ELF-1 (cell line): Measurements from ENCODE around the gene SMIM10.
A peak's percentile ranks its signal among the peaks of the same experiment; 100 is the strongest.
"Not testable (repeated sequence)": the region's sequence is repeated elsewhere in the genome, so short reads cannot be mapped to it uniquely, and the experiment has no call there.

Source experiments
- DNase-seq: peaks from one replicate; pipeline ENCODE4 v3.0.0-alpha.2; 2016; ENCODE audit warnings: low read depth, low spot score

The SMIM10 gene

GRCh38 chrX:134990801-134991481 lies at the start of gene SMIM10:
Gene SMIM10, plus strand, starts transcription at chrX:134990991. Its CDS starts 105 bp downstream, at chrX:134991096.
- peak; percentile 82 for DNase-seq

DNA sequence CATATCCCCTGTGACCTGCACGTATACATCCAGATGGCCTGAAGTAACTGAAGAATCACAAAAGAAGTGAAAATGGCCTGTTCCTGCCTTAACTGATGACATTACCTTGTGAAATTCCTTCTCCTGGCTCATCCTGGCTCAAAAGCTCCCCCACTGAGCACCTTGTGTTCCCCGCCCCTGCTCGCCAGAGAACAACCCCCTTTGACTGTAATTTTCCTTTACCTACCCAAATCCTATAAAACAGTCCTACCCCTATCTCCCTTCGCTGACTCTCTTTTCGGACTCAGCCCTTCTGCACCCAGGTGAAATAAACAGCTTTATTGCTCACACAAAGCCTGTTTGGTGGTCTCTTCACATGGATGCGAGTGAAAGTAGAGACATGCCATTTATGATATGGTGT lies 44.4 kb upstream of the SMIM10 start:
- peak; percentile 61 for DNase-seq

DNA sequence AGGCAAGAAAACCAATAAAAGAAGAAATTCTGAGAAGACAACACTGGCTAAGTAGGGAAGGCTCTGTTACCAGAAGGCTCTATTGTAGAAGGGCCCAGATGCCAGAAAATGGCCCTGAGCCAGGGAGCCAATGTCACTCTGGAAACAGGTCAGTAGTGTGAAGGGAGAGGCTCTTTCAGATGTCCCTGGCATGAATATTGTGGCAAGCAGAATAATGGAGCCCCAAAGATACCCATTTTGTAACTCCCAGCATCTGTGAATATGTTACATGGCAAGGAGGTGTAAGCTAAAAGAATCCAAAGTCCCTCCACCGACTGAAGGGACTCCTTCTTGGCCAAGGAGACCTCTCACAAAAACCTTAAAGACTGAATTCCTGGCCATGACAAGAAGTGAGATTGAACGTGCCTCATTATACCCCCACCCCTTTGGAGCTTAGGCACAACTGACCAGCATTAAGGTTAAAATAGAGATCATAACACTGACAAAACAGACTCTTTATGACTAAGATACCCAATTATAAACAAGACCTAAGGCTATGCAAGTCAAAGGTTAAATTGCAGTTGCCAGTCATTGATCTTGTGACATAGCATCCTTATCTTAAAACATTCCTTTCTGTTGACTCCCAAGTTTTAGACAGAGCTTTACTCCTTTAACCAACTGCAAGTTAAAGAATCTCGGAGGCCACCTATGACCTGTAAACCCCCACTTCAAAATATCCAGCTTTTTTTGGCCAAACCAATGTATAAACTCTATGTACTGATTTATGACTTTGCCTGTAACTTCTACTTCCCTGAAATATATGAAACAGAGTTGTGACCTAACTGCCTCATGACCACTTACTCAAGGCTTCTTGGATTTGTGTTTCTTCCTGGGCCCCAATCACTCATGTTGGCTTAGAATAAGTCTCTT lies 42.2 kb upstream of the SMIM10 start:
- peak; percentile 65 for DNase-seq

- no peak for DNase-seq
These were observed 41.5 kb upstream of the SMIM10 start for GRCh38 chrX:134949271-134949670.

GRCh38 chrX:134957836-134958235 lies 33.0 kb upstream of the SMIM10 start:
- no peak for DNase-seq

- not testable (repeated sequence) for DNase-seq
These were observed 30.4 kb upstream of the SMIM10 start for GRCh38 chrX:134960366-134960765.

DNA sequence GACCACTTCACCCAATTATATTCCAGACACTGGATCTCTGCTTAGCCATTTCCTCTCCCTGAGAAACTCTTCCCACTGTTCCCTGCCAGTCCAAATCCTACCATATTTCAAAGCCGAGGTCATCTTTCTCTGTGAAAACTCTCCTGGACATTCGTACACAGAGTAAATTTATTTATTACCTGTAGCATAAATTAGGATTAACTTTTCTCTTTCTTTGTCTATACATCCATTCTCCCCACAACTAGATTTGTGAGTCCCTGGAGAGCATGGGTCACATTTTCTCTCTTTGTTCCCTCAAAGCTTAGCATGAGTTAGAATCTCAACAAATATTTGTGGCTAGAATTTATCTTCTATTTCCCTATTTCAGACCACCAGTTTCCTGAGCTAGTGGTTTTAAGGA lies 27.8 kb upstream of the SMIM10 start:
- no peak for DNase-seq

DNA sequence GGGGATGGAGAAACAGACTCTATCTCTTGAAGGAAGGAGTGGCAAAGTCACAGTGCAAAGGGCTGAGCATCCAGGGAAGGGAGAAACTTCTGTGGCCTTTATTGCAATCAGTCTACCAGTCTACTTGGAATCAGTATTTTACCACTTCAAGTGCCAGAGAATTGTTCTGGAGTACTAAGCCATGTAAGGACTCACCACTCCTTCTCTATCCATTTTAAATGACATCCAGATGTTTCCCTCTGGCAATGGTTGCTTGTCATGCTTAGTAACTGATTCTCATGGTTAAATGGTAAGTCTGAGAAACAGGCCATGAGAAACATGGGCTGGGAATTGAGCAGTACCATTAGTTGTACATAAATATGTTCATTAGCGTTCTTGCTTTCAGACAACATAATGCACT lies 21.1 kb upstream of the SMIM10 start:
- no peak for DNase-seq

DNA sequence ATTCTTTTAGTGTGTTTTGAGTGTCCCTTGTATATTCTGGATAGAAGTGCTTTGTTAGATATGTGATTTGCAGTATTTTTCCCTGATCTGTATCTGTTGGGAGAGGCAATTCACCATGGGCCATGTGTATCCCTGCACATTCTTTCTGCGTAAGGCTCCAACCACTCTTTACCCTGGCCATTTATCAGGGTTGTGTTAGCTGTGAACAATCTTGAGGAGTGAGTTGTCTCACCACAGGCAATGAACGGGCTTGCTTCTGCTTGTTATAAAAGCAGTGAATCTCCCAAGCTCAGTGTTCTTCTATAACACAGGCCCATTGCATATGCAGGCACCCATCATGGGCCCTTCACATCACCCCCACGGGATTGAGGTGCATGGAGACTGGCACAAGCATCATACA lies 18.9 kb upstream of the SMIM10 start:
- DNase-seq, result no peak

DNA sequence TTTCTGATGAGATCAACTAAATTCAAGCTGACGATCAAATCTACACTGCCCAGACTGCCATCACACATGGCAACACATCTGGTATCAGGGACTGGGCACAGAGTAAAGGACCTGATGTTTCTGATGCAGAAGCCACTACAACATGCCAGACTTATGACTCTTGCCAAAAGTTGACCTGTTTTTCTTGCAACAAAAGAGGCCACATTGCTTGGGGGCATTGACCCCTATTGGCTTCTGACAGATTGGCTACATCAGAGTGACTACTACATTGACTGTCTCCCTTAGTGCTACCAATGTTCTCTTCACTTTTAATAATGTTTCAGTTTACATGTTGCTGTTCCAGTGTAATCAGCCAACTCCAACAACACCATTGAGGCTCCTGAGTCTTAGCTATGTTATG lies 15.3 kb upstream of the SMIM10 start:
- no peak for DNase-seq

DNA sequence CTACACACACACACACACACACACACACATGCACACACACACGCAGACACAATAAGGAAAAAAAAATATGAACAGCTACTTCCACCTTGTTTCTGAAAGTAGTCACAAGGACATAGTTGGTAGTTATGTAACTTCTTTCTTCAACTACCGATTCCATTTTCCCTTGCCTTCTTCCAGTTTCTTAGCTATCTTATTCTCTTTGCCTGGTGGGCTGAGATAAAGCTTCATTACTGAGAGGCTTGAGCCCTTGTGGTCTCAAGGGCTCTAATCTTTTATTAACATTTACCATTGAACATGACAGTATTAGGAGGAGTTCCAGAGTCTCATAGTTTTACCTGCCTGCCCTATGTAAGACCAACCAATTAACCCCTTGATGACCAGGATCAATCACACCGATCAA lies 8.9 kb upstream of the SMIM10 start:
- DNase-seq, result no peak

DNA sequence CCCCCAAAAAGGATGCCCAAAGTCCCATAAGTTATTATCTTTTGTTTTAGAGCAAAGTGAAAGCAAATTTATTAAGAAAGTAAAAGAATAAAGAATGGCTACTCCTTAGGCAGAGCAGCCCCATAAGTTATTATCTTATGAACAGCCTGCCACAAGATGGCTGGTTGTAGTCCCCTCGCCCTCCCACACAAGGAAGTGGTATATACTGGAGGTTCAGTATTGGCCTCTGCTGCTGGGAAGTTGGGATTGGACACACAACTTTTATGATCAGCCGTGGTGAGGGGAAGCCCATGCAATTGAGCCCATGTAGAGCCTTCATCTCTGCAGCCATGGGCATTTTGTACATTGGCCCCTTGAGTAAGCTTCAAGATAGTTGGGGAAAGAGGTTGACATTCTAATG lies 8.0 kb upstream of the SMIM10 start:
- DNase-seq, result no peak

GRCh38 chrX:134985479-134985878 lies 5.3 kb upstream of the SMIM10 start:
- no peak for DNase-seq

GRCh38 chrX:134990475-134990800 lies 353 bp upstream of the SMIM10 start:
- no peak for DNase-seq

DNA sequence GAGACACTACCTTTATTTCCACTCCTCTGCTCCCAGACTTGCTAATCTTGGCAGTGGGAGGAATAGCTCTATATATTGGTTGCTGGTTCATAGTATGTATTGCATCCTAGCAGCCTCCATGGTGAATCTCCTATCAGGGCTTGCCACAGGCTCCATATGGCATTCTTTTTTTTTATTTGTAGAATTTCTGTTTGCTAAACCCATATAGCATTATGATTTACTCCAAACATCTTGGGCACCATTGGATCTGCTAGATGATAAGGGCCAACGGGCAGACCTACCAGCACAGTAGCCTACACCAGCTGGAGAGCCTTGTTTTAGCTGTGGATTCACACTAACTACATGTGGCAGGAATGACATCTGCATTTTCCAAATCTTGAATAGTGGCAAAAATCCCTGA lies 6.9 kb downstream of the SMIM10 start:
- DNase-seq, result no peak

DNA sequence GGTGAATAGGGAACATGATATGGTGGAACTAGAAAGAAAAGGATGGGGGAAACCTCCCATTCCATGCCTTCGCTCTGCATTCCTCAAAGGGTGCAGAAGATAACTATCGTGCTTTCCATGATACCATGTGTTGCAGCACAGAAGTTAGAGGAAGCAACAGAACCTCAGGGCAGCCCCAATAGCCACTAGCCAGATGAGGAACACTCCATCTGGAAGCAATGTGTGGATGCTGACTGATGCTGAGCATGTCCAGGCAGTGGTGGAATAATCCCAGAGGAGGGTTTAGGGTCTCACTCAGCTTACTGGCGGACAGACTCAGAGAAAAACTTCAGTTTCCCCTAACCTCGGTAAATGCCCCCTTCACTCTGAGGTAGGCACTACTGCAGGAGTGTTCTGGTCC lies 7.5 kb downstream of the SMIM10 start:
- DNase-seq, result no peak

DNA sequence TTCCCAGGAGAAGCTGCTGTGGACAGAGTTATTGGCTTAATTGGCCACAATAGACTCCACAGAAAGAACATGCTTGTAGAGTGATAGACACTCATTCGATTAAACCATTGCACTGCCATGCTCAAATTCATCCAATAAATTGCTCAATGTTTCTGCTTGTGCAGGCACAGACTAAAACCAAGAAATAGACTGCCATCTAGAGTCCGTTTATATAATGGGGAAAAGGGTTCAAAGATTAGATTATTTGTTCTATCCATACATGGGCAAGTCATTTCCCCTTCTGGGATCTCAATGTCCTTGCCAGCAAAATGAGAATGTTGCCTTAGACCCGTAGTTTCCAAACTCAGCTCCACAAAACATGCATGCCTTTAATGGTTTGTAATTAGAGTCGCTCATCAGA lies 8.7 kb downstream of the SMIM10 start:
- DNase-seq, result no peak

- no peak for DNase-seq
These were observed 9.7 kb downstream of the SMIM10 start for GRCh38 chrX:135000516-135000915.

- DNase-seq, result peak; percentile 99
These were observed 13.3 kb downstream of the SMIM10 start for GRCh38 chrX:135003876-135004623.

GRCh38 chrX:135006187-135006586 lies 15.4 kb downstream of the SMIM10 start:
- no peak for DNase-seq

GRCh38 chrX:135009057-135009610 lies 18.3 kb downstream of the SMIM10 start:
- no peak for DNase-seq

DNA sequence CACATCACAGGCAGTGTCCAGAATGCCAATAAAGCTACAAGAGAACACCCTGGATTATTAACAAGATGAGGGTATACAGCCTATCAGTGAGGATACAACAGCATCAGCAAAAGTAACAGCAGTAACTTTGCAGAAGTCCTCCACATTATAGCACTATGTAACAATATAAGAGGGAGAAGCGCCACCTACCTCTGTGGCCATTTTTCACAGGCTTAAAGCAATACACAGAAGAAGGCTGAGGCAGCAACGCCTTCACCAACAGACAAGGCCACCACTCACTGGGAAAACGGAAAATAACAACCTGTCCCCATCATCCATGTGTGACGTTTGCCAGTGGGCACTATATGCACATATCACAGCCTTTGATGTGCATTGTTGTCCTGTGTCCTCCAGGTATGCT lies 19.0 kb downstream of the SMIM10 start:
- DNase-seq, result no peak
